GM21381 (cell line): ENCODE data around the gene CCDC110.
A peak's percentile ranks its signal among the peaks of the same experiment; 100 is the strongest.
"Not testable (repeated sequence)": the region's sequence is repeated elsewhere in the genome, so short reads cannot be mapped to it uniquely, and the experiment has no call there.

Experiments used
- ATAC-seq: cut with Tn5 transposase; IDR thresholded peaks from one replicate; pipeline ENCODE4 v1.9.1; 2021; ENCODE audit warnings: mild to moderate bottlenecking, moderate library complexity; ENCODE audit not compliant: unreplicated experiment

Gene CCDC110

GRCh38 chr4:185471235-185472102 is at the start of gene CCDC110:
Gene CCDC110 (minus strand): TSS chr4:185471733. CDS start chr4:185471683, 50 bp downstream.
- ATAC-seq, result peak; percentile 89

GRCh38 chr4:185520119-185520518 is 48.6 kb upstream of the CCDC110 start:
- ATAC-seq, result no peak

GRCh38 chr4:185518494-185518893 is 47.0 kb upstream of the CCDC110 start:
- no peak for ATAC-seq

DNA sequence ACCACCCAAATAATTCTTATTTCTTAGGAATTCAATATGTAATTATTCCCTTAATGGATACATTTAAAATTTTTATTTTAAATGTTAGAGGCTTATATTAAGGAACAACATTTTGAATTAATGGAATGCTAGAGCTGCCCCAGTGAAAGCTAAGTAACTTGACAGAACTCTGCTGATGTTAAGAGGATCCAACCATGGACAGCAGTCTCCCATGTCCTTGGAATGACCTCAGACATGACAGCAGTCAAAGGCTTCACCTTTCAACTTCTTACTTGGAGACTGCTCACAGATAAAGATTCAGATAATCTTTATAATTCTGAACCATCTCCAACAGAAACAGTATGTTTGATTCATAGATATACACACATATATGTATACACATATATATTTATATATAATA is 46.5 kb upstream of the CCDC110 start:
- no peak for ATAC-seq

DNA sequence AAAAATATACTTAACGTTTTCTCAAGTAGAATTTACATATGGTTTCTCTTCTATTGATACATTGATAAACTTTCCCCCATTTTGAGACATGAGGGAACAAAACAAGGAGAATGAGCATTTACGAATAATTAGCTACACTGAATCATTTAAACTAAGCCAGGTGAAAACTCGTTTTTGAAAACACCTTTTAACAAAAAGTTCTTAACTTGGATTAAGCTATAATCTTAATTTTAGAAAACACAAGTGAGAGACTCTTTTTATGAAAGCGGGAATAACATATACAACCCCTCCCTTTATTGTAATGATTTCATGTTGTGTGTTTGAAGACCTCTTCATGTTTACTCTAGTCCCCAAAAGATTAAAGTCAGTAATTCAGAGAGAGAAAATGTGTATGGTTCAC is 43.7 kb upstream of the CCDC110 start:
- no peak for ATAC-seq

GRCh38 chr4:185514182-185514697 is 42.7 kb upstream of the CCDC110 start:
- ATAC-seq, result no peak

- no peak for ATAC-seq
Measured at GRCh38 chr4:185513489-185514181, 42.1 kb upstream of the CCDC110 start.

DNA sequence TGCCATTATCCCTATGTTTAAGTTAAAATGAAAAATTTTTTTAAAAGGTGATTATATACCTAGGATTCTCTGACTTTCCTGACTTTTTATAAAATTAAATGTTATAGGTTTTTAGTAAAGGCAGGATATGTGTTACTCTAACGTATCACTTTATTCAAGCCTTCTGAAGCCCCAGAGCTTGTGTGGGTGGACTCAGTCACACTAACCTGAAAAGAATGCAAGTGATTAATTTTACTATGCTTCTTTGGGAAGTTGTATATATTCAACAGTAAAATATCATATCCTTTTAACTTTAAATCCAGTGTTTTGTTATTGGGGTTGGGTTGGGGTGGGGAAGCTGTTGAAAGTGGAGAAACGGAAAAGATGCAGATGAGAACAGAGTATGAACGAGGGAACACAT is 41.0 kb upstream of the CCDC110 start:
- no peak for ATAC-seq

DNA sequence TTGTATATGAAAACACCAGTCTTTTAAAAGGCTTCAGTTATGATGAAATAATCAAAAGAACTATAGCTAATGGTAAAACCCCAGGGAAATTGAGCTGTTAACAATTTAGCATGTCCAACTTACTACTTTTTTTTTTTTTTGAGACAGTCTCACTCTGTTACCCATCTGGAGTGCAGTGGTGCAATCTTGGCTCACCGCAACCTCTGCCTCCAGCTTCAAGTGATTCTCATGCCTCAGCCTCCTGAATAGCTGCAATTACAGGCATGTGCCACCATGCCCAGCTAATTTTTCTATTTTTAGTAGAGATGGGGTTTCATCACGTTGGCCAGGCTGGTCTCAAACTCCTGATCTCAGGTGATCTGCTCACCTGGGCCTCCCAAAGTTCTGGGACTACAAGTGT is 39.7 kb upstream of the CCDC110 start:
- ATAC-seq, result not testable (repeated sequence)

DNA sequence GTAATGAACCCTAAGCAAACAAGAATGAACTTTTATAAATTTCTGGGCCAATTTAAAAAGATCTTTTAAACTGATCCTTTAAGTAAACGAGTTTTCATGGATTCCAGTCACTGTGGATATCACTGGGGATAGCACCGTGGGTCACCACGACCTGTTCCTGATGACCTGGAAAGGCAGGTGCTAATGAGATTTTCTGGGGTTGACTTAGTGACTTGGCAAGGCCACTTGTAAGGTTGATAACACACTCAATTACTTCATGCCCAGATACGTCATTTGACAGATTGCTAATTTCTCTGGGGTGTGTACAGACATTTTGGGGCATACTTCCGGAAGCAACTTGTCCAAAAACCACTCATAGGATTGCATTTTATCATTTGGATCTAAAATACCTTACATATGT is 39.3 kb upstream of the CCDC110 start:
- no peak for ATAC-seq

GRCh38 chr4:185508181-185508580 is 36.6 kb upstream of the CCDC110 start:
- ATAC-seq, result no peak

DNA sequence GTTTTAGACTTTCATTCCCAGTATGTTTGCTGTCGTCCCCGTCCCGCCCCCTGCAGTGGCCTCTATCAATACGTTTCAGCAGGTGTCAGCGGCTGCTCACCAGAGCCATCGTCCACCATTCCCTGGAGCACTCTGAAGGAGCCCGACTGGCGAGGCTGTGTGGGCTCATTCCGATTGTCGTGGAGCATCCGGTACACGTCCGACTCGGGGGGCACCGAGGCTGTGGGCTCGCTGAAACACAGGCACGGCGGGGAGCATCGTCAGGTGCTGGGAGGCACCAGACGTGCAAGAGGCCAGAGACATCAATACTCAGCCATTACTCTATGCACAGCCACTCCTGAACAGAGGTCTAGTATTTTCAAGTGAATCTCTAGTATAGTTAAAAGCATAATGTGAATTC is 34.9 kb upstream of the CCDC110 start:
- ATAC-seq, result no peak

- ATAC-seq, result no peak
Measured at GRCh38 chr4:185504098-185505047, 32.8 kb upstream of the CCDC110 start.

GRCh38 chr4:185502386-185502785 is 30.9 kb upstream of the CCDC110 start:
- no peak for ATAC-seq

DNA sequence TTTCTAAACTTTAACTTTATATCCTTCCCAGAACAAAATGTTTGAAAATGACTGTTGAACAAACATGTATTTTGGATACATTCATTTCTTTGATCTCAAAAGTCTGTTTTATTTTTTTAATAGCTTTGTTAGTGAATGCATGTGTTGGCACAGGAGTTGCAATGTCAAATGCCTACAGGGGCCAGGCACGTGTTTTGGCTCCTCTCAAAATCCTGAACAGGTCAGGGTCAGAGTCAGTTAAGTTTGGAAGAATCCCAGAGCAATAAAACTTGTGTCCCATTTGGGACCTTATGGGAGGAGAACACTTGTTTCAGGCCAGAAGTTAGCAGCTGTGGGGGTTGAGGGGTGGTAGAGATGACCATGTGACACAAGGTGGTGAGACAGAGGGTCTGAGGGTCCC is 29.0 kb upstream of the CCDC110 start:
- ATAC-seq, result no peak

GRCh38 chr4:185500035-185500434 is 28.5 kb upstream of the CCDC110 start:
- no peak for ATAC-seq

DNA sequence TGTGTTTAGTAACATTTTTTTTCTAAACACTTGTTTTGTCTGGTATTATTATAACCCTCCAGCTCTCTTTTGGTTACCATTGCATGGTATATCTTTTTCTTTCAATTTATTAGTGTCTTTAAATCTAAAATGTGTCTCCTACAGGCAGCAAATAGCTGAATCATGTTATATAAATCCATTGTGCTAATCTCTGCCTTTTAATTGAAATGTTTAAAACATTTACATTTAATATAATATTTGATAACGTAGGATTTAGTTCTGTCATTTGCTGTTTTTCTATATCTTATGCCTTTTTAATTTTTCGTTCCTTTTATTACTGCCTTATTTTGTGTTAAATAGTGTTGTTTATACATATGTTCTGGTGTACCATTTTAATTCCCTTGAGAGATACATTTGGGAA is 17.1 kb upstream of the CCDC110 start:
- no peak for ATAC-seq

GRCh38 chr4:185481401-185481800 is 9.9 kb upstream of the CCDC110 start:
- no peak for ATAC-seq

DNA sequence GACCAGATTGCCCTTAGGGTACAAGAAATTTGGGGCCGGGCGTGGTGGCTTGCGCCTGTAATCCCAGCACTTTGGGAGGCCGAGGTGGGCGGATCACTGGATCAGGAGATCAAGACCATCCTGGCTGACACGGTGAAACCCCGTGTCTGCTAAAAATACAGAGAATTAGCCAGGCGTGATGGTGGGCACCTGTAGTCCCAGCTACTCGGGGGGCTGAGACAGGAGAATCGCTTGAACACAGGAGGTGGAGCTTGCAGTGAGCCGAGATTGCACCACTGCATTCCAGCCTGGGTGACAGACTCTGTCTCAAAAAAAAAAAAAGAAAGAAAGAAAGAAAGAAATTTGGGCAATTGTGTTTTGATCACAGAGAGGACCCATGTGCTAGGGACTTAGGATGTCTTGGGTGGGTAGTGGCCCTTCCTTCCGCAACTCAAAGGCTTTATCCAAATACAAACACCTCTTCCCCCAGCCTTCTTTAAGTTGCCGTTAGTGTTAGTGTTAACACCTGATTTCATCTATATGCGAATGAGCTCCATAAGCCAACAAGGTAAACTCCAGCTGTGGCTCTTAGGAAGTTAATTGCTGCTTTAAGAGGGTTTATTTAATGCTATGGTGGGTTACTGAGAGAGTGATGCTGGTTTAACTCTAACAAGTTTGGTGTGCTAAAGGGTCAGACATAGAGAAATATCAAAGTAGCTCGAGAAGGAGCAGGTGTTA is 8.6 kb upstream of the CCDC110 start:
- peak; percentile 25 for ATAC-seq

GRCh38 chr4:185479507-185479971 is 8.0 kb upstream of the CCDC110 start:
- peak; percentile 94 for ATAC-seq
